CMK (cell line): ENCODE data around the gene EYA2.

Experiments
- DNase-seq: peaks from one replicate; pipeline ENCODE4 v3.0.0-alpha.2; 2010; ENCODE audit warnings: low read depth

The EYA2 gene

GRCh38 chr20:47007826-47008655 is 113.4 kb downstream of the EYA2 start:
- no peak for DNase-seq

DNA sequence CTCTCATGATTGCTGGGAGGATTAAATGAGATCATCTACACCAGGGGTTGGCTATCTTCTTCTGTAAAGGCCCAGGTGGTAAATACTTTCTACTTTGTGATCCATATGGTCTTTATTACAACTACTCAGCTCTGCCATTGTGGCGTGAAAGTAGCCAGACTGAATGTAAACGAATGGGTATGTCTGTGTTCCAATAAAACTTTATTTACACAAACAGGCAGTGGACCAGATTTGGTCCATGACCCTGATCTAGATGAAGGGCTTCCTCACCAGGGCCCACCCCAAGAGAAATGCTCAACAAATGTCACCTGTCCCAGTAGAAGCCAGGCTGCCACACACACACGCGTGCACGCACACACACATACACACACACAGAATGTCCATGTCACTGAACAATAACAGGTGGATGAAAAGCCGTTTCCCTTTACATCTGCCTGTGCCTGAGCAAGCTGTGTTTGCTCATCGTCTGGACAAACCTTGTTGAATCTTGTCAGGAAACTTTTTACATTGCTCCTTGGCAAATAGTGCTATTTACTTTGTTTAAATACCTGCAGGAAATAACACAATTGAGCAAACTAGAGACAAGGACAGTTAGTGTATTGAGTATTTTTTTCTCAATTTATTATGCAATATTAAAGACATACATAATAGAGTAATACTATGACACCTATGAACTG is 114.3 kb downstream of the EYA2 start:
- no peak for DNase-seq

DNA sequence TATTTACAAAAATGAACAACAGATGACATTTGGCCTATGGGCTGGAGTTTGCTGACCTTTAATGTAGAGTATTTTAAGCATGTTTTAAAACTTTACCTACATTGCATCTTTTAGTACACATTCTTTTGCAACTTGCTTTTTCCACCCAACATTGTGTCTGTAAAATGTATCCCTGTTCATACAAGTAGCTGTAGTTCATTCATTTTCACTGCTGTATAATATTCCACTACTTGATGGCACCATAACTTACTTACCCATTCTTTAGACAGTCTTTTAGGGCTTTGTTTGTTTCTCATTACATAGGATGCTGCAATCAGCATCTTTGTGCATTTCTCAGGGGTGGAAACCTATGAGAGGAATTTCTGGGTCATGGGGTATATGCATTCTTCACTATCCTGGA is 115.1 kb downstream of the EYA2 start:
- DNase-seq, result no peak

GRCh38 chr20:47011984-47012383 is 117.3 kb downstream of the EYA2 start:
- DNase-seq, result no peak

GRCh38 chr20:47013606-47014005 is 119.0 kb downstream of the EYA2 start:
- DNase-seq, result no peak

GRCh38 chr20:47016068-47016664 is 121.5 kb downstream of the EYA2 start:
- DNase-seq, result no peak

DNA sequence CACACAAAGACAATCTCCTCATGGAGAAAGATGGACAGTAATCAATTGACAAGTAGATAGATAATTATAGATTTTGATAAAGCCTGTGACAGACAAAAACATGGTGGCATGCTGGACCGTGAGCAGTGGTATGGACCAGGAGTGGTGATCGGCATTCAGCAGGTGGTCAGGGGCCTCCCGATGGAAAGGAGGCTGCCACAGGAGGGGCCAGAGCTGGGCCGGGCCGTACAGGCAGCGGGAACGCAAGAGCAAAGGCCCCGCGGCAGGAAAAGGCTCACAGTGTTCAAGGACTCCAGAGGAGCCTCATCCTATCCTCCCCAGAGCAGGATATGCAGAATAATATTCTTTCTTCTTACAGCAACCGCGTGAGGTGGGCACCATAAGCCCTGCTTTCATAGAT is 123.7 kb downstream of the EYA2 start:
- DNase-seq, result no peak

DNA sequence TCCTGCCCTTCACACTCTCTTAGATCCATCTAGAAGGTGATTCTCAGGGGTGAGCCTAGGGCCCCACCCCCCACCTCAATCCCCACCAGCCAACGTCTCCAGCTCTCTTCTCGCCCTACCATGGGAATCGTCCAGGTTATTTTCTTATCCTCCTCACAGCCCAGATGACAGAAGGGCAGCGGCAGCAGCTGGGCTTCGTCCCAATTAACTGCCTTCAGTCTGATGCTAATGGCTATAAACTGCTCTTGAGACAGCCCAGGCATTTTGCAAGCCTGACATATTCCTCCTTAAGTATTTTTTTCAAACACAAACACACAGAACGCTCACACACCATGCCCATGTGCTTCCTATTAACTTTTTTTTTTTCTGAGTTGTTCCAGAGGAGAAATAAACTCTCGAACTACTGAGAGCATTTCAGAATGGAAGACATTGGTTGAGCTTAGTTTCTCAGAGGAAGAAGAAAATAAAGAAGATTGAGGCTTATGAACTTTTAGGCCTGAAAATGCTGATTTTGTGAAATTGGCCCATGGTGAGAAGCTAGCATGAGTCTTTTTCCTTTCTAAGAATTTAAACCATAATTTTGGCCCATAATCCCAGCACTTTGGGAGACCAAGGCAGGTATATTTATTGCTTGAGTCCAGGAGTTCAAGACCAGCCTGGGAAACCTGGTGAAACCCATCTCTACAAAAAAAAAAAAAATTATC is 124.6 kb downstream of the EYA2 start:
- DNase-seq, result no peak

GRCh38 chr20:47020231-47020630 is 125.6 kb downstream of the EYA2 start:
- DNase-seq, result no peak

- DNase-seq, result no peak
Measured at GRCh38 chr20:47021850-47022249, 127.2 kb downstream of the EYA2 start.

GRCh38 chr20:47024461-47024937 is 129.9 kb downstream of the EYA2 start:
- no peak for DNase-seq

DNA sequence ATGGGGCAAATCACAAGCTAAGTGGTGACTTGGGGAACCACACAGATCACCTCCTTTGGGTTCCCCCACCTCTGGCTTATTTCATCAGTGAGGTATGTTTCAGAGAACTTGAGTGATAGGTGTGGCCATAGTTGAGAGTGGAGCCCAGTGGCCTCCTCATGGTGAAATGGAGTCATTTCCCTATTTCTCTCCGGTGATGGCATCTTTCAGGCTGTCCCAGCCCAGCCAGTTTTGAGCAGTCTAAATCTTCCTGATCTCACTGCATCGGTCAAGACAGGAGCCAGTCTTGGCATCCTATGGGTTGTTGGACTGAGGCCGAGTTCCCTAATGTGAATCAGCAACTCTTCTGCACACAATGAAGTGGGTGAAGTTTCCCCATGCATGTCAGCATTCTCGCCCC is 132.4 kb downstream of the EYA2 start:
- no peak for DNase-seq

DNA sequence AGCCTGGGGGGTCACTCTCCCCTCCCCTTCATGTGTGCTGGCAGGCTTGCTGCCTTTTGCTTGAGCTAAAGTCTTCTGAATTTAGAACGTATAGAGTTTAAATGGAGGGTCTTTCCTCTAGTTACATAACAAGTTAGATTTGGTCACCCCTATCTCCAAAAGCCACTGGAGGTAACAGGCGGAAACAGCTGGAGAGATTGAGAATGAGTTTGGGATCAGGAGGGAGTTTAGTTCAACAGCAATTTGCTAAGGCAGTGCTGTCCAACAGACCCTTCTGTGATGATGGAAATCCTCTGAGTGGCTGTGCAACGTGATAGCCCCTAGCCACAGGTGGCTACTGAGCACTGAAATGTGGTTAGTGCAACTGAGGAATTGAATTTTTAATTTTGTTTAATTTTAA is 132.8 kb downstream of the EYA2 start:
- no peak for DNase-seq

DNA sequence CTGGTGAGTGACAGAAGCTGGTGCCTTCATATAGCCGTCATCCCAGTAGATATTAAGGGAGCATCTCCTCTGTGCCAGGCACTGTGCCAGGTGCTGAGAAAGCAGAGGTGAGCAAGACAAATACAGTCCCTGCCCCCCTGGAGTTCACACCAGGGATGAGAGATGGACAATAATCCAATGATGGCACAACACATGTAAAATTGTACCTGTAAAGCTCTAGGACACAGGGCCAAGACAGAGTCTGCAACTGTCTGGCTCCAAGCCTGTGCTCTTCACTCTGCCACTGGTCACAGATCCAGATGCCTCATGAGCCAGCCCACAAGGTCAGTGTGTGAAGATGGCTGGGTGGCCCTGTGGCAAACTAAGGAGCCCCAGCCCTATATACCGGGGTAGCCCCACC is 133.8 kb downstream of the EYA2 start:
- no peak for DNase-seq

- DNase-seq, result no peak
Measured at GRCh38 chr20:47029845-47030244, 135.2 kb downstream of the EYA2 start.

DNA sequence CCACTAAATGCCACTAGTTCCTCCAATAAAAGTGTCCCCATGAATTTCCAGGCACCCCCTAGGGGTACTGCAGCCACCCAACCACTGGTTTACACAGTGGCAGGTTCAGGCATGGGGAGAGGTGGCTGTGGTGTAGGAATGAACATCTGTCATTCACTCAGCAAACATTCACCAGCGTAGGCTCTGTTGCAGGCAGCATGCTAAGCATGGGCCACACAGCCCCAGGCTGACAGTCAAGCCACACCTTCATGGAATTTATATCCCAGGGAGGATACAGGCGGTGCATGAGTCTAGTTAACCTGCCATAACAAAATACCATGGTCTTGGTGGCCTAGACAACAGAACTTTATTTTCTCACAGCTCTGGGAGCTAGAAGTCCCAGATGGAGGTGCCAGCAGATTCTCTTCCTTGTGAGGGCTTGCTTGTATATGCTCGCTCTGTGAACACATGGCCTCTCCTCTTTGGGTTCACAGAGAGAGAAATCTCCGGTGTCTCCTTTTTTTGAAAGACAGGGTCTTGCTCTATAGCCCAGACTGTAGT is 135.7 kb downstream of the EYA2 start:
- DNase-seq, result no peak

DNA sequence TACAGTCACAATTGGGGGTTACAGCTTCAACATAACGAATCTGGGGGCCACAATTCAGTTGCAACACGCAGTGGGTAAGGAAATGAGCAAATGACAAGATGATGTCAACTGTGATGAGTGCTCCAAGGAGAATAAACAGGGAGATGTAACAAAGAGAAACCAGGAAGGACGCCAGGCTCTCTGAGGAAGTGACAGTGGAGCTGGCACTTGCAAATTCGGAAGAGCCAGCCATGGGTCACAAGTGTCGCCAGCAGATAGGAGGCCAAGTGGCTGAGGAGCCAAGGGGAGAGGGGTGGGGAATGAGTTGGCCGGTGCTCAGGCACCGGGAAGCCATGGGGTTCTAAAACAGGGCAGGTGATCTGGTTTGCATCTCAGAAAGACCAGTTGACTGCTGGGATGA is 136.4 kb downstream of the EYA2 start:
- no peak for DNase-seq

GRCh38 chr20:47031821-47032220 is 137.2 kb downstream of the EYA2 start:
- DNase-seq, result no peak

- DNase-seq, result no peak
Measured at GRCh38 chr20:47032933-47033578, 138.4 kb downstream of the EYA2 start.

DNA sequence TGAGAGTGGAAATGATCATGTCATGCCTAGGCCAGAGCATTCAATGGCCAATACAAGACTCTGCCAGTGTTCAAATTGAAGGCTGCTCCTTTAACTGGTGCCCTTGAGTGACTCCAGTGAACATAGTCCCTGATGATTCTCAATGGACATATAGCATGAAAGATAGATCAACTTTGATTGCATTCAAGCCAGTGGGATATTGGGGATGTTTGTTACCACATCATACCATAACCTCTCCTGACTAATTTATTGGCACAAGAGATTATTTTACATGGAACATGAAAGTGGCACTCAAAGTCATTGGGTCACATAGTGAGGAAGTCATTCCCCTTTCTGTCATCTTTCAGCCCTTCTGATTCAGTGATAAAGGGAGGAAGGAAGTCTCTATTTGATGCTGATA is 139.0 kb downstream of the EYA2 start:
- DNase-seq, result no peak

- DNase-seq, result no peak
Measured at GRCh38 chr20:47035026-47035590, 140.5 kb downstream of the EYA2 start.
